ENCODE results near the gene PRR5L. TPM values are rescaled to one million over a fixed set of nuclear protein-coding genes. Genes with fewer than 3 reads are reported as not detected.

The PRR5L gene
- total RNA-seq, 1 experiment from 2014 or later: not detected

DNA sequence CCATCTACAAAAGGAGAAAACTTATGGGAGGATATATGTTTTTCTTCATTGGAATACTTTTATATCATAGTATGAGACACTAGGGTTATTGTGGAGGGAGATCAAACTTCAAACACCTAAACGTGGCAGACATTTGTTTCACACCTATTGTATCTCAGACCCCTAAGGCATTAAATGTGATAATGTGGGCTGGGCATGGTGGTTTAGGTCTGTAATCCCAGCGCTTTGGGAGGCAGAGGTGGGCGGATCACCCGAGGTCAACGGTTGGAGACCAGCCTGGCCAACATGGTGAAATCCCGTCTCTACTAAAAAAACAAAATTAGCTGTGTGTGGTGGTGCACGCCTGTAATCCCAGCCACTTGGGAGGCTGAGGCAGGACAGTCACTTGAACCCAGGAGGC lies 75.5 kb downstream of the PRR5L start:
- H3K9me3 ChIP-seq: no peaks in the 10 kb centered on the region
- Mint-ChIP-seq H3K4me1 (ENCODE audit: low read depth, unreplicated experiment) (no peaks in the 10 kb centered on the region), H3K4me3 (ENCODE audit: unreplicated experiment) (no peak overlapping the region), H3K27me3 (ENCODE audit: insufficient read depth, unreplicated experiment) (peaks cover 21% of the 10 kb centered on the region), H3K27ac (ENCODE audit: unreplicated experiment) (no peak overlapping the region), H3K36me3 (ENCODE audit: insufficient read depth, unreplicated experiment) (no peaks in the 10 kb centered on the region), H3K9me3 (ENCODE audit: unreplicated experiment) (no peaks in the 10 kb centered on the region)
- no peaks in the 10 kb centered on the region for H3K36me3 ChIP-seq (ENCODE audit: control insufficient read depth, insufficient read depth, low read length)
- H3K4me3 ChIP-seq (ENCODE audit: low read depth, low read length): no peak overlapping the region
- ChIA-PET CTCF (no interaction called here), POLR2A (no interaction called here)
- BruUV-seq (replicated peaks): no TSS peak
- intact Hi-C loops (cut with micrococcal nuclease; ENCODE audit: unreplicated experiment): no loop called here
- no peaks in the 10 kb centered on the region; the same call in 1 of the 2 replicates for H3K27me3 ChIP-seq (replicated peaks; ENCODE audit: control insufficient read depth, insufficient read depth, low read length)
- no peak for DNase-seq
- H3K4me1 ChIP-seq: 0 out of 2 replicates have a peak, but pooled peaks cover 4% of the 10 kb centered on the region
- TF ChIP-seq, protein P1, sequence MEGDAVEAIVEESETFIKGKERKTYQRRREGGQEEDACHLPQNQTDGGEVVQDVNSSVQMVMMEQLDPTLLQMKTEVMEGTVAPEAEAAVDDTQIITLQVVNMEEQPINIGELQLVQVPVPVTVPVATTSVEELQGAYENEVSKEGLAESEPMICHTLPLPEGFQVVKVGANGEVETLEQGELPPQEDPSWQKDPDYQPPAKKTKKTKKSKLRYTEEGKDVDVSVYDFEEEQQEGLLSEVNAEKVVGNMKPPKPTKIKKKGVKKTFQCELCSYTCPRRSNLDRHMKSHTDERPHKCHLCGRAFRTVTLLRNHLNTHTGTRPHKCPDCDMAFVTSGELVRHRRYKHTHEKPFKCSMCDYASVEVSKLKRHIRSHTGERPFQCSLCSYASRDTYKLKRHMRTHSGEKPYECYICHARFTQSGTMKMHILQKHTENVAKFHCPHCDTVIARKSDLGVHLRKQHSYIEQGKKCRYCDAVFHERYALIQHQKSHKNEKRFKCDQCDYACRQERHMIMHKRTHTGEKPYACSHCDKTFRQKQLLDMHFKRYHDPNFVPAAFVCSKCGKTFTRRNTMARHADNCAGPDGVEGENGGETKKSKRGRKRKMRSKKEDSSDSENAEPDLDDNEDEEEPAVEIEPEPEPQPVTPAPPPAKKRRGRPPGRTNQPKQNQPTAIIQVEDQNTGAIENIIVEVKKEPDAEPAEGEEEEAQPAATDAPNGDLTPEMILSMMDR (IDR thresholded peaks at IDR 0.05; ENCODE audit: insufficient read depth in 1 of 2, low read depth in 1 of 2, low read length in 1 of 2, severe bottlenecking in 1 of 2, unreplicated experiment in 1 of 2): no peak

DNA sequence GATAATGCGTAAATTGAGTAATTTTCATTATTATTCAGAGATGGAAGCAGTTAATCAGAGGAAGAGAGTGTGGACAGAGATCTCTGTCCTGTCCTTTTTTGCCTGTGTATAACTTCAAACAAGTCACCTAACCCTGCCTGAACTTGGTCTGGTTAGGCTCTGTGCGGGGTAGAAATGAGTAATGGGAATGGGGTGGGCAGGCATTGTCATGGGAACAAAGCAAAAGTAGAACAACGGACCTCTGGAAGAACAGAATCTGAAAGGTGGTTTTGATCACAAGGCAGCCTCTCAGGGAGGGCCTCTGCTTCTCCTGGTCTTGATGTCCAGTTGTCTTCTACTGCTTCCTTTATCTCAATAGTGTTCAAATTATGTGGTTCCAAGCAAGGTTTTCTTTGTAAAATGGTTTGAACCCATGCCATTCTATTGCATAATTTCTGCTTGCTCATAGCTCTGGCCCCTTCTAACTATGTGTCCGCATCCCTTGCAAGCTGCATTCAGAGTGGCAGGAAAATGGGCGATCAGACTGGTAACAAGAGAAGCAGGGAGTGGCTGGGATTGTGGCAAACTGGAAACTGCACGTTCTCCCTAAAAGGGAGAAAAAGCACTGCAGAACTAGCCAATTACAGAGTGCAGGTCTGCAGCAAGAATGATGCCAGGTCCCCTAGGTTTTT lies 76.1 kb downstream of the PRR5L start:
- ChIA-PET CTCF (no interaction called here), POLR2A (no interaction called here)
- Mint-ChIP-seq H3K27me3 (ENCODE audit: insufficient read depth, unreplicated experiment) (peaks cover 24% of the 10 kb centered on the region), H3K4me1 (ENCODE audit: low read depth, unreplicated experiment) (no peaks in the 10 kb centered on the region), H3K36me3 (ENCODE audit: insufficient read depth, unreplicated experiment) (no peaks in the 10 kb centered on the region), H3K9me3 (ENCODE audit: unreplicated experiment) (no peaks in the 10 kb centered on the region), H3K4me3 (ENCODE audit: unreplicated experiment) (no peak overlapping the region), H3K27ac (ENCODE audit: unreplicated experiment) (no peak overlapping the region)
- Histone ChIP-seq H3K36me3 (ENCODE audit: control insufficient read depth, insufficient read depth, low read length) (no peaks in the 10 kb centered on the region), H3K4me3 (ENCODE audit: low read depth, low read length) (no peak overlapping the region), H3K4me1 (0 out of 2 replicates have a peak, but pooled peaks cover 4% of the 10 kb centered on the region), H3K9me3 (no peaks in the 10 kb centered on the region), H3K27me3 (replicated peaks; ENCODE audit: control insufficient read depth, insufficient read depth, low read length) (peaks cover 2% of the 10 kb centered on the region)
- no TSS peak for BruUV-seq (replicated peaks)
- TF ChIP-seq, protein P1 (IDR thresholded peaks at IDR 0.05; ENCODE audit: insufficient read depth in 1 of 2, low read depth in 1 of 2, low read length in 1 of 2, severe bottlenecking in 1 of 2, unreplicated experiment in 1 of 2): no peak
- DNase-seq: no peak
- intact Hi-C loops (cut with micrococcal nuclease; ENCODE audit: unreplicated experiment): no loop called here

- Histone ChIP-seq H3K4me1 (0 out of 2 replicates have a peak, but pooled peaks cover 4% of the 10 kb centered on the region), H3K27me3 (replicated peaks; ENCODE audit: control insufficient read depth, insufficient read depth, low read length) (peaks cover 7% of the 10 kb centered on the region), H3K4me3 (ENCODE audit: low read depth, low read length) (no peak overlapping the region), H3K9me3 (no peaks in the 10 kb centered on the region), H3K36me3 (ENCODE audit: control insufficient read depth, insufficient read depth, low read length) (no peaks in the 10 kb centered on the region)
- no peaks in the 10 kb centered on the region for H3K9me3 Mint-ChIP-seq (ENCODE audit: unreplicated experiment)
- no peaks in the 10 kb centered on the region for H3K36me3 Mint-ChIP-seq (ENCODE audit: insufficient read depth, unreplicated experiment)
- BruUV-seq (replicated peaks): no TSS peak
- H3K4me3 Mint-ChIP-seq (ENCODE audit: unreplicated experiment): no peak overlapping the region
- intact Hi-C loops (cut with micrococcal nuclease; ENCODE audit: unreplicated experiment): no loop called here
- no peaks in the 10 kb centered on the region for H3K4me1 Mint-ChIP-seq (ENCODE audit: low read depth, unreplicated experiment)
- no peak overlapping the region for H3K27ac Mint-ChIP-seq (ENCODE audit: unreplicated experiment)
- TF ChIP-seq, protein P1 (IDR thresholded peaks at IDR 0.05; ENCODE audit: insufficient read depth in 1 of 2, low read depth in 1 of 2, low read length in 1 of 2, severe bottlenecking in 1 of 2, unreplicated experiment in 1 of 2): no peak
- CTCF ChIA-PET: no interaction called here
- no peak for DNase-seq
- POLR2A ChIA-PET: no interaction called here
- H3K27me3 Mint-ChIP-seq (ENCODE audit: insufficient read depth, unreplicated experiment): peaks cover 24% of the 10 kb centered on the region
These were observed 77.2 kb downstream of the PRR5L start for GRCh38 chr11:36373016-36374010.
